ENCODE results near the gene CIAO3.
A peak's percentile ranks its signal among the peaks of the same experiment; 100 is the strongest.

The CIAO3 gene

DNA sequence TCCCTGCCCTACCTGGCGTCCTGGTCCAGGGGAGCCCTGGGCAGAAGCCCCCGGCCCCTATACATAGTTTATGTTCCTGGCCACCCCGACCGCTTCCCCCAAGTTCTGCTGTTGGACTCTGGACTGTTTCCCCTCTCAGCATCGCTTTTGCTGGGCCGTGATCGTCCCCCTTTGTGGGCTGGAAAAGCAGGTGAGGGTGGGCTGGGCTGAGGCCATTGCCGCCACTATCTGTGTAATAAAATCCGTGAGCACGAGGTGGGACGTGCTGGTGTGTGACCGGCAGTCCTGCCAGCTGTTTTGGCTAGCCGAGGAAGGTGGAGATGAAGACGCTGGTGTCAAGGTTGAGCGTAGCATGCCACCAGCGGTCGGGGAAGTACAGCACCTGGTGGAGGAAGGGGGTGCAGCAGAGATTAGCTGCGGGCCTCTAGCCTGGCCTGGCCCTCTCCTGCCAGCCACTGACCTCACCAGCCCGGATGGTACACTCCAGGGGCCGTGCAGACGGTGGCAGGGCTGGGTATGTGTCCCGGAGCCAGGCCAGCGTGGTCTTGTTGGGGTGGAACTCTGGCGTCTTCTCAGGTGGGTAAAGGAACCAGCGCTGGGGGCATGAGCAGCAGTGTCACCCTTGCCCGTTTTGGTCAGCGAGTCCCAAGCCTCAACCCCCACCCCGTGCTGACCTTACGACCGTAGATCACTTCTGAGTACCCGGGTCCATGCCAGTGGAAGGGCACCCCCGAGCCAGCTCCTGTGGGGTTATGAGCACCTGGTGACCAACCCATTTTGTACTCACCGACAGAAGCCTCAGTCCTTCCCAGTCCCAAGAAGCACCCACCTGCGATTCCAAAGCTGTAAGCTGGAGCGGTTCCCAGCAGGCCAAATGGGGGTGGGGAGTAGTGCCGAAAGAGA is 58.1 kb downstream of the CIAO3 start:
- DNase-seq (ENCODE audit: extremely low read depth, insufficient read length): no peak
- Histone ChIP-seq H3K27me3 (replicated peaks; ENCODE audit: control insufficient read depth, insufficient read depth, low read length) (no peaks in the 10 kb centered on the region), H3K4me3 (replicated peaks; ENCODE audit: low read depth, low read length) (peak overlapping the region; percentile 77), H3K36me3 (ENCODE audit: control insufficient read depth, insufficient read depth, low read length) (peaks cover 37% of the 10 kb centered on the region)
- TF ChIP-seq, protein P1, sequence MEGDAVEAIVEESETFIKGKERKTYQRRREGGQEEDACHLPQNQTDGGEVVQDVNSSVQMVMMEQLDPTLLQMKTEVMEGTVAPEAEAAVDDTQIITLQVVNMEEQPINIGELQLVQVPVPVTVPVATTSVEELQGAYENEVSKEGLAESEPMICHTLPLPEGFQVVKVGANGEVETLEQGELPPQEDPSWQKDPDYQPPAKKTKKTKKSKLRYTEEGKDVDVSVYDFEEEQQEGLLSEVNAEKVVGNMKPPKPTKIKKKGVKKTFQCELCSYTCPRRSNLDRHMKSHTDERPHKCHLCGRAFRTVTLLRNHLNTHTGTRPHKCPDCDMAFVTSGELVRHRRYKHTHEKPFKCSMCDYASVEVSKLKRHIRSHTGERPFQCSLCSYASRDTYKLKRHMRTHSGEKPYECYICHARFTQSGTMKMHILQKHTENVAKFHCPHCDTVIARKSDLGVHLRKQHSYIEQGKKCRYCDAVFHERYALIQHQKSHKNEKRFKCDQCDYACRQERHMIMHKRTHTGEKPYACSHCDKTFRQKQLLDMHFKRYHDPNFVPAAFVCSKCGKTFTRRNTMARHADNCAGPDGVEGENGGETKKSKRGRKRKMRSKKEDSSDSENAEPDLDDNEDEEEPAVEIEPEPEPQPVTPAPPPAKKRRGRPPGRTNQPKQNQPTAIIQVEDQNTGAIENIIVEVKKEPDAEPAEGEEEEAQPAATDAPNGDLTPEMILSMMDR (IDR thresholded peaks at IDR 0.05; ENCODE audit: insufficient read depth, low read length, poor library complexity, severe bottlenecking): no peak

DNA sequence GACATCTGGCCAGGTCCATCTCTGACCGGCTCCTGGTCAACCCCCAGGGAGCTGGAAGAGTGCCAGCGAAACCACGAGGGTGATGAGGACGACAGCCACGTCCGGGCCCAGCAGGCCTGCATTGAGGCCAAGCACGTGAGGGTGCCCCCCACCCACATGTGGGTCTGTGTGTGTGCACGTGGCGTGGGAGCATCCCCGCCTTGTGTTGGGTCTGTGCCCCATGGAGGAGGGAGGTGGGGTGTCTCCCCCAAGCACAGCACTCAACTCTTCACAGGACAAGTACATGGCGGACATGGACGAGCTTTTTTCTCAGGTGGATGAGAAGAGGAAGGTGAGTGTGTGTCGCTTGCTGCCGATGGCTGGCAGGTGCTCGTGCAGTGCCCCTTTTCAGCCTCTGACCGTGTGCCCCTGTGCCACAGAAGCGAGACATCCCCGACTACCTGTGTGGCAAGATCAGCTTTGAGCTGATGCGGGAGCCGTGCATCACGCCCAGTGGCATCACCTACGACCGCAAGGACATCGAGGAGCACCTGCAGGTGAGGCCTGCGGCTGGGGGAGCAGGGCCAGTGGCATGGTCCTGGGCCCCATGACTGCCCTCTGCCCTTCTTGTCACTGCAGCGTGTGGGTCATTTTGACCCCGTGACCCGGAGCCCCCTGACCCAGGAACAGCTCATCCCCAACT is 58.9 kb downstream of the CIAO3 start:
- TF ChIP-seq, protein P1 (IDR thresholded peaks at IDR 0.05; ENCODE audit: insufficient read depth, low read length, poor library complexity, severe bottlenecking): no peak
- no peak for DNase-seq (ENCODE audit: extremely low read depth, insufficient read length)
- peak overlapping the region; percentile 79 for H3K4me3 ChIP-seq (replicated peaks; ENCODE audit: low read depth, low read length)
- peaks cover 30% of the 10 kb centered on the region for H3K36me3 ChIP-seq (ENCODE audit: control insufficient read depth, insufficient read depth, low read length)
- H3K27me3 ChIP-seq (replicated peaks; ENCODE audit: control insufficient read depth, insufficient read depth, low read length): no peaks in the 10 kb centered on the region

DNA sequence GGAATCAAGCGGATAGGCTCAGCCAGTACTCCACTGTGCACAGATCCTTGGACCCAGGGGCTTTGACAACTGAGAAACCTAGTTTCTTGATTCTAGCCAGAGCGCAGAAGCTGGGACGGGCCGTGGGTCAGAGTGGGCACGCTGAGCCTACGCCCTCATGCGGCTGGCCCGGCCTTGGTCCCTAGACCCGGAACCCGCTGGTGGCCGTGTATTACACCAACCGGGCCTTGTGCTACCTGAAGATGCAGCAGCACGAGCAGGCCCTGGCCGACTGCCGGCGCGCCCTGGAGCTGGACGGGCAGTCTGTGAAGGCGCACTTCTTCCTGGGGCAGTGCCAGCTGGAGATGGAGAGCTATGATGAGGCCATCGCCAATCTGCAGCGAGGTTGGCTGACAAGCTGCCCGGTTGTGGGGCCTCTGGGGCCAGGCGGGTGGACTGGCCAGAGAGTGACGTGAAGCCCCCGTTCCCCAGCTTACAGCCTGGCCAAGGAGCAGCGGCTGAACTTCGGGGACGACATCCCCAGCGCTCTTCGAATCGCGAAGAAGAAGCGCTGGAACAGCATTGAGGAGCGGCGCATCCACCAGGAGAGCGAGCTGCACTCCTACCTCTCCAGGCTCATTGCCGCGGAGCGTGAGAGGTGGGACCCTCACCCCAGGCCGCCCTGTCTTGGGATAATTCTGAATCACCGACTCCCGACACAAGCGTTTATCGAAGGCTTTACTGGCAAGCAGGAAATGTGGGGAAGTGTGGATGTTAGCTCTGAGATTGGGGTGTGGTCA is 59.6 kb downstream of the CIAO3 start:
- TF ChIP-seq, protein P1 (IDR thresholded peaks at IDR 0.05; ENCODE audit: insufficient read depth, low read length, poor library complexity, severe bottlenecking): peak; percentile 21
- Histone ChIP-seq H3K27me3 (replicated peaks; ENCODE audit: control insufficient read depth, insufficient read depth, low read length) (no peaks in the 10 kb centered on the region), H3K36me3 (ENCODE audit: control insufficient read depth, insufficient read depth, low read length) (peaks cover 24% of the 10 kb centered on the region), H3K4me3 (replicated peaks; ENCODE audit: low read depth, low read length) (peak overlapping the region; percentile 79)
- no peak for DNase-seq (ENCODE audit: extremely low read depth, insufficient read length)

DNA sequence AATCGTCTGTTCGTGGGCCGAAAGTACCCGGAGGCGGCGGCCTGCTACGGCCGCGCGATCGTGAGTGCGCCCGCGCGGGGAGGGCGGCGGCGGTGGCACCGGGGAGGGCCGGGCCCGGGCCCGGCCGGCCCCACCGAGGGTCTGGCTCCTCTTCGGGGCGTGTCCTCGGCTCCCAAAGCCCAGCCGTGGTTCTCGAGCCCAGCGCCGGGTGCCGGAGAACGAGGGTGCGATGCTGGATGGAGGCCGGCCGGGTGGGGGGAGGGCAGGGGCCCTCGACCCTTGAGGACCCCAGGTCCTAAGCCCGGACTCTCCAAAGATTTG is 60.2 kb downstream of the CIAO3 start:
- Histone ChIP-seq H3K36me3 (ENCODE audit: control insufficient read depth, insufficient read depth, low read length) (peaks cover 20% of the 10 kb centered on the region), H3K4me3 (replicated peaks; ENCODE audit: low read depth, low read length) (peak overlapping the region; percentile 79), H3K27me3 (replicated peaks; ENCODE audit: control insufficient read depth, insufficient read depth, low read length) (no peaks in the 10 kb centered on the region)
- TF ChIP-seq, protein P1 (IDR thresholded peaks at IDR 0.05; ENCODE audit: insufficient read depth, low read length, poor library complexity, severe bottlenecking): no peak
- DNase-seq (ENCODE audit: extremely low read depth, insufficient read length): no peak

DNA sequence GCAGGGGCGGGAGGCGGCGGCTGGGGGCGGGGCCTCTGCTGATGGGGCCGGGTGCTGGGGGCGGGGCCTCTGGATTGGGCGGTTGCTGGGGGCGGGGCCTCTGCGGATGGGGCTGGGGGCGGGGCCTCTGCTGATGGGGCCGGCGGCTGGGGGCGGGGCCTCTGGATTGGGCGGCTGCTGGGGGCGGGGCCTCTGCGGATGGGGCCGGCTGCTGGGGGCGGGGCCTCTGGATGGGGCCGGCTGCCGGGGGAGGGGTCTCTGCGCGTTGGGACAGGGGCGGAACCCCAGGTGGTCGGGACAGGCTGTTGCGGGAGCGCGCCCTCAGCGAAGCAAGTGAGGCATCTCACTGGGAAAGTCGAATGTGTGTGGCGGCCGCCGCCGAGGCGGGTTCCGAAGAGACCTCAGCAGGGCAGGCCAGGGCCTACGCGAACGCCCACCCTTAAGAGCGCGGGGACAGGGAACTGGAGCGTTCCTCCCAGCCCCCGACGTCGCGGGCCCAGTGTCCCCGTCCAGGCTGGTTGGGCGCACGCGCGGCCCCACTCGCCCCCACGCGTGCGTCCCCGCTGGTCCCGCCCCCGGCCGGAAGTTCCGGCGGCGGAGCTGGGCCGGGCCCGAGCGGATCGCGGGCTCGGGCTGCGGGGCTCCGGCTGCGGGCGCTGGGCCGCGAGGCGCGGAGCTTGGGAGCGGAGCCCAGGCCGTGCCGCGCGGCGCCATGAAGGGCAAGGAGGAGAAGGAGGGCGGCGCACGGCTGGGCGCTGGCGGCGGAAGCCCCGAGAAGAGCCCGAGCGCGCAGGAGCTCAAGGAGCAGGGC is 60.8 kb downstream of the CIAO3 start, which contains the start of gene STUB1:
Gene STUB1, plus strand, starts transcription at position 597 of the 811 bp plus-strand sequence. Its CDS starts 116 bp downstream, at position 713.
- DNase-seq (ENCODE audit: extremely low read depth, insufficient read length): peak; percentile 90
- TF ChIP-seq, protein P1 (IDR thresholded peaks at IDR 0.05; ENCODE audit: insufficient read depth, low read length, poor library complexity, severe bottlenecking): no peak
- H3K4me3 ChIP-seq (replicated peaks; ENCODE audit: low read depth, low read length): peak within 1 kb of the TSS; percentile 79

More for the DNA sequence above, 60.8 kb downstream of the CIAO3 start, which contains the start of gene STUB1:
- no peaks in the 10 kb centered on the region for H3K27me3 ChIP-seq (replicated peaks; ENCODE audit: control insufficient read depth, insufficient read depth, low read length)
- H3K36me3 ChIP-seq (ENCODE audit: control insufficient read depth, insufficient read depth, low read length): peaks cover 17% of the 10 kb centered on the region
